ENCODE results near the gene FCRLA. TPM values are rescaled to one million over a fixed set of nuclear protein-coding genes. Genes with fewer than 3 reads are reported as not detected.
A peak's percentile ranks its signal among the peaks of the same experiment; 100 is the strongest.

FCRLA gene
- total RNA-seq, 2 donors from 2014 or later, result 0.30 to 0.50 TPM

- H3K9ac ChIP-seq (ENCODE audit: low read depth in 2 of 2, low read length in 2 of 2), result peak overlapping the region; percentile 64 to 71
- peak overlapping the region; percentile 55 for H3K27ac ChIP-seq
- peak overlapping the region; percentile 46 for H3K4me3 ChIP-seq
- TF ChIP-seq CTCF (IDR thresholded peaks at IDR 0.05), result no peak
- DNase-seq, result peak; percentile 27
- H3K27me3 ChIP-seq, result peaks cover 14% of the 10 kb centered on the region
- H3K9me3 ChIP-seq, result no peaks in the 10 kb centered on the region
- no peaks in the 10 kb centered on the region for H3K36me3 ChIP-seq
- H3K4me1 ChIP-seq, result no peaks in the 10 kb centered on the region
- intact Hi-C loops (cut with DNase I), result no loop called here
Observed at GRCh38 chr1:161725908-161726472, 19.0 kb downstream of the FCRLA start.

GRCh38 chr1:161726473-161727255 lies 19.6 kb downstream of the FCRLA start:
- peak overlapping the region; percentile 64 to 71 for H3K9ac ChIP-seq (ENCODE audit: low read depth in 2 of 2, low read length in 2 of 2)
- H3K27ac ChIP-seq, result peak overlapping the region; percentile 67
- peak overlapping the region; percentile 46 for H3K4me3 ChIP-seq
- H3K36me3 ChIP-seq, result no peaks in the 10 kb centered on the region
- H3K27me3 ChIP-seq, result peaks cover 14% of the 10 kb centered on the region
- peak; percentile 81 for DNase-seq
- H3K9me3 ChIP-seq, result no peaks in the 10 kb centered on the region
- H3K4me1 ChIP-seq, result no peaks in the 10 kb centered on the region
- intact Hi-C loops (cut with DNase I), result no loop called here
- no peak for TF ChIP-seq CTCF (IDR thresholded peaks at IDR 0.05)

- no peaks in the 10 kb centered on the region for H3K9me3 ChIP-seq
- peak; percentile 20 for DNase-seq
- intact Hi-C loops (cut with DNase I), result no loop called here
- H3K4me3 ChIP-seq, result peak overlapping the region; percentile 46
- no peaks in the 10 kb centered on the region for H3K36me3 ChIP-seq
- no peaks in the 10 kb centered on the region for H3K4me1 ChIP-seq
- H3K9ac ChIP-seq (ENCODE audit: low read depth in 2 of 2, low read length in 2 of 2), result peak overlapping the region; percentile 32 to 79
- peak overlapping the region; percentile 67 for H3K27ac ChIP-seq
- no peak for TF ChIP-seq CTCF (IDR thresholded peaks at IDR 0.05)
- peaks cover 14% of the 10 kb centered on the region for H3K27me3 ChIP-seq
Observed at GRCh38 chr1:161727256-161727924, 20.4 kb downstream of the FCRLA start.

DNA sequence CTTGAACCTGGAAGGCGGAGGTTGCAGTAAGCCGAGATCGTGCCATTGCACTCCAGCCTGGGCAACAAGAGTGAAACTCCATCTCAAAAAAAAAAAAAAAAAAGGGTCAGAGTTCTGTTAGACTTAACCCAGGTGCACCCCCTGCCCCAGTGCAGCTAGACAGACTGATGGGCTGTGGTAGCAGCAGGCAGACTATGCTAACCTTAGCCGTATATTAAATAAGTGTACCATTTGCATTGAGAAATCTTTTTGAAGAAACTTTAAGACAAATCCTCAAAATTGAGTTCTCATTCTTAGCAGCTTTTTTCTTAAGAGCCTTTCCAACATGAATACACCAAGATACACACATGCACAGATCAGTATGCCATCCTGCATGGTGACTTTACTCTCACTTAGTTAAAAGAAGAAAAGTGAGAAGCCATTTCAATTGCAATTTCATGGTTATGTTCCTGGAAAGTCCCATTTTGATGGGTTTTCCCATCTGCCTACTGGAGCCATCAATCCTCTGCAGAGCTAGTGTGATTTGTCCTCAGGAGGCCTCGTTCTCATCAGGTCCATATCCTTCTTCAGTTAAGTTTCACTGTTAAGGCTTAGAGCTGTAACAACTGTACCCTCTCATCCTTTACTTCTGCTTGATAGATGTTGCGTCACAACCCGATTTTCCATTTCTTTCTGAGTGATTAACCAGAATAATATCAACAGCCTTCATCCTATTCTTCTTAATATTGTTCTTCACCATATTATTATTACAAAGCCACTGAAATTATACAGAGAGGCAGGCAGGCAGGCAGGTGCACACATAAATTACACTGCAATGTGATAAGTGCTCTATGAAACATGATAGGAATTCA lies 21.6 kb downstream of the FCRLA start:
- DNase-seq, result no peak
- intact Hi-C loops (cut with DNase I), result no loop called here
- no peak overlapping the region for H3K27ac ChIP-seq
- H3K9me3 ChIP-seq, result no peaks in the 10 kb centered on the region
- H3K4me1 ChIP-seq, result no peaks in the 10 kb centered on the region
- no peak overlapping the region for H3K9ac ChIP-seq (ENCODE audit: low read depth in 2 of 2, low read length in 2 of 2)
- H3K4me3 ChIP-seq, result no peak overlapping the region
- TF ChIP-seq CTCF (IDR thresholded peaks at IDR 0.05), result no peak
- peaks cover 14% of the 10 kb centered on the region for H3K27me3 ChIP-seq
- H3K36me3 ChIP-seq, result no peaks in the 10 kb centered on the region

- no peaks in the 10 kb centered on the region for H3K4me1 ChIP-seq
- H3K9me3 ChIP-seq, result no peaks in the 10 kb centered on the region
- no peak for DNase-seq
- no peak overlapping the region for H3K4me3 ChIP-seq
- H3K27ac ChIP-seq, result no peak overlapping the region
- no peaks in the 10 kb centered on the region for H3K36me3 ChIP-seq
- H3K9ac ChIP-seq (ENCODE audit: low read depth in 2 of 2, low read length in 2 of 2), result no peak overlapping the region
- peaks cover 14% of the 10 kb centered on the region for H3K27me3 ChIP-seq
- intact Hi-C loops (cut with DNase I), result no loop called here
- TF ChIP-seq CTCF (IDR thresholded peaks at IDR 0.05), result no peak
Observed at GRCh38 chr1:161730050-161730564, 23.1 kb downstream of the FCRLA start.

Data from colonic mucosa (tissue), 4 donors.